HCT116 (cell line): ENCODE measurements around the gene SLC47A2.
A peak's percentile ranks its signal among the peaks of the same experiment; 100 is the strongest.

Experiments used
- ATF3 ChIP-seq: IDR thresholded peaks from 2 replicates; pipeline ENCODE4 v1.6.1; 2012
- CTCF ChIP-seq, 3 experiments: fragments of 200-600 bp in 1 of 3; sonication (generic) in 1 of 3; IDR thresholded peaks in 2 of 3; conservative IDR thresholded peaks in 1 of 3; 2 replicates each; pipeline ENCODE4 v1.5.1; 2012 to 2017; ENCODE audit warnings: low read depth in 2 of 3, low read length in 2 of 3, antibody characterized with exemption in 1 of 3, borderline replicate concordance in 1 of 3, control low read depth in 1 of 3, mild to moderate bottlenecking in 1 of 3, mixed read lengths in 1 of 3, mixed run types in 1 of 3, moderate library complexity in 1 of 3; ENCODE audit not compliant: insufficient read depth in 1 of 3
- EZH2 ChIP-seq: fragments of 200-600 bp; sonication (generic); IDR thresholded peaks from 2 replicates; pipeline ENCODE4 v1.6.1; 2017; ENCODE audit warnings: antibody characterized with exemption, mixed run types
- MAX ChIP-seq: IDR thresholded peaks from 2 replicates; pipeline ENCODE4 v1.6.1; 2012
- POLR2A ChIP-seq: IDR thresholded peaks from 2 replicates; pipeline ENCODE4 v1.7.0; 2011; ENCODE audit warnings: borderline replicate concordance; ENCODE audit not compliant: insufficient read depth, insufficient read length; ENCODE audit errors: extremely low read depth
- RAD21 ChIP-seq: IDR thresholded peaks from 2 replicates; pipeline ENCODE4 v1.6.1; 2012; ENCODE audit warnings: low read depth, mild to moderate bottlenecking
- SIN3A ChIP-seq: IDR thresholded peaks from 2 replicates; pipeline ENCODE4 v1.6.1; 2012; ENCODE audit warnings: low read depth
- SP1 ChIP-seq: IDR thresholded peaks from 2 replicates; pipeline ENCODE4 v1.6.1; 2012; ENCODE audit warnings: low read depth

- TF ChIP-seq POLR2A (no peak), CTCF (IDR thresholded peaks at IDR 0.05 in 2 of 3, conservative IDR thresholded peaks at IDR 0.05 in 1 of 3; ENCODE audit: borderline replicate concordance in 1 of 3, insufficient read depth in 1 of 3, low read depth in 2 of 3, low read length in 2 of 3) (no peak), MAX (no peak), SP1 (no peak), SIN3A (no peak), ATF3 (no peak), EZH2 (no peak), RAD21 (peak; percentile 39; the same call in 1 of the 2 replicates)
Observed at GRCh38 chr17:19714542-19715411, 1.6 kb downstream of the SLC47A2 start.
